HG03558 (cell line): Measurements from ENCODE around the gene VAMP8.
A peak's percentile ranks its signal among the peaks of the same experiment; 100 is the strongest.
"Not testable (repeated sequence)": the region's sequence is repeated elsewhere in the genome, so short reads cannot be mapped to it uniquely, and the experiment has no call there.

Experiments used
- ATAC-seq: cut with Tn5 transposase; IDR thresholded peaks from one replicate; pipeline ENCODE4 v1.9.1; 2021; ENCODE audit warnings: moderate number of reproducible peaks; ENCODE audit not compliant: unreplicated experiment; ENCODE audit errors: extremely low read depth

VAMP8 gene

DNA sequence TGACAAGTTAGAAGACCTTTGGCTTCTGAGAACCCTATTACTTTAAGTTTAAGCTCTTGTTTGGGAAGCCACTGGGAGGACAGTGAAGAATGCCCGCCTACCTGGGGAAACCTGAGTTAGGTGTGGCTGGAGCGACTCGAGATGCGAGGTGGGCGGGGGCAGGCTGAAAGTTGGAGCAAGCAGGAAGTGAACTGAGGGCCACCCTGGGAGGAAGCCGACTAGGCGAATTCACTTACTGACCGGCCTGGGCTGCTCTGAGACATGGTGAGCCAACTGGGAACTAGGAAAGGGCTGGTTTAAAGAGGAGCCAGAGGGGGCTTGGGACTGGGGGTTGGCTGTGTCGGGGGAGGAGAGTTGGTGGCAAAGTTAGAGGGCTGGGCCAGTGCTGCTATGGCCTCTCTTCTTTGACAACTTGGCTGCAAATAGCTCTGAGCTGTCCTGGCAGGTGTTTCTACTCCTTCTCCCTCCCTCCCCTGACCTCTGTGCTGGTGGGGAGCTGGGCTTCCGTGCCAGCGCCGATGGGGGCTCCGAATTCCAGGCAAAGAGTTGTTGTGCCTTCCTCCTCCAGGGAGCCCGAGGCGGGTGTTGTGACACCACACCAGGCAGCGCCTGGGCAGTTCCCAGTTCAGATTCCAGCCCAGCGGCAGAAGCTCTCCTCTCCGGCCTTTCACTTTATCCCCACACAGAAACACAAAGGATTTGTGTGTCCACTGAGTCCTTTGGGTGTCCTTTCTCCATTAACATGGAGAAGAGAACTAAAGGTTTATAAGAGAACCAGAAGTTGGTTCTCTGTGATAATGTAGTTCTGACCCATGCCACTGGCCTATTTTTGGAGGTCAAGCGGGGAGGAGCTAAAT lies at the start of gene VAMP8:
TSS of gene VAMP8 (plus strand) at position 201 of the 857 bp plus-strand sequence. CDS start at position 262, 61 bp downstream.
- no peak for ATAC-seq

GRCh38 chr2:85527787-85528186 lies 49.6 kb upstream of the VAMP8 start:
- ATAC-seq = no peak

- no peak for ATAC-seq
These were observed 49.0 kb upstream of the VAMP8 start for GRCh38 chr2:85528355-85528754.

GRCh38 chr2:85529809-85530208 lies 47.6 kb upstream of the VAMP8 start:
- no peak for ATAC-seq

- ATAC-seq = no peak
These were observed 45.8 kb upstream of the VAMP8 start for GRCh38 chr2:85531589-85531988.

DNA sequence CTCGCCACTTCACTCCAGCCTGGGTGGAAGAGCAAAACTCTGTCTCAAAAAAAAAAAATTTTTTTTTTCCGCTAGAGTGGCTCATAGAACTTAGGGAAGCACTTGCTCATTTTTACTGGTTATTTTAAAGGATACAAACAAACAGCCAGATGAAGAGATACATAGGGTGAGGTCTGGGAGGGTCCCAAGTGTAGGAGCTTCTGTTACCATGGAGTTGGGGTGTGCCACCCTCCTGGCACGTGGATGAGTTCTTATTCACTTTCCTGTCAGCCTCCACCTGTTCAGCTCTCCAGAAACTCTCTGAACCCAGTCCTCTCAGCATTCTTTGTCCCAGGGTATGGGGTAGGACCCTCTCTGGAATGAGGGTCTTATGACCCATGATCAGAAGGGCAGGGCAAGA lies 43.3 kb upstream of the VAMP8 start:
- no peak for ATAC-seq

GRCh38 chr2:85534881-85535280 lies 42.5 kb upstream of the VAMP8 start:
- no peak for ATAC-seq

DNA sequence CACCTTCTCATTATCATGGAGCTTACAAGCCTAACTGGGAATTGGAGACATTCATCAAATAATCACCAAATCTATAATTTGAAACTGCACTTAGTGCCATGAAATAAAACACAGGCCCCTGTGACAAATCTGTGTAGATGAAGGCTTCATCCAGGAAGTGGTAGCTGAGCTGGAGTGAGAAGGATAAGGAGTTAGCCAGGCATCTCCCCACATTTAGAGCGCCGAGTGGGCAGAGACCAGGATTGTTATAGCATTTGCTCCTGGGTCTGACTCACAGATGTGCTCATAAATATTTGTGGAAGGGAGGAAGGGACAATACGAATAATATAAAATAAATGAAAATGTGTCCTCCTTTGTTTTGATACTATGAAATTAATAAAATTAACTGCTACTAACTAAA lies 40.9 kb upstream of the VAMP8 start:
- ATAC-seq = no peak

DNA sequence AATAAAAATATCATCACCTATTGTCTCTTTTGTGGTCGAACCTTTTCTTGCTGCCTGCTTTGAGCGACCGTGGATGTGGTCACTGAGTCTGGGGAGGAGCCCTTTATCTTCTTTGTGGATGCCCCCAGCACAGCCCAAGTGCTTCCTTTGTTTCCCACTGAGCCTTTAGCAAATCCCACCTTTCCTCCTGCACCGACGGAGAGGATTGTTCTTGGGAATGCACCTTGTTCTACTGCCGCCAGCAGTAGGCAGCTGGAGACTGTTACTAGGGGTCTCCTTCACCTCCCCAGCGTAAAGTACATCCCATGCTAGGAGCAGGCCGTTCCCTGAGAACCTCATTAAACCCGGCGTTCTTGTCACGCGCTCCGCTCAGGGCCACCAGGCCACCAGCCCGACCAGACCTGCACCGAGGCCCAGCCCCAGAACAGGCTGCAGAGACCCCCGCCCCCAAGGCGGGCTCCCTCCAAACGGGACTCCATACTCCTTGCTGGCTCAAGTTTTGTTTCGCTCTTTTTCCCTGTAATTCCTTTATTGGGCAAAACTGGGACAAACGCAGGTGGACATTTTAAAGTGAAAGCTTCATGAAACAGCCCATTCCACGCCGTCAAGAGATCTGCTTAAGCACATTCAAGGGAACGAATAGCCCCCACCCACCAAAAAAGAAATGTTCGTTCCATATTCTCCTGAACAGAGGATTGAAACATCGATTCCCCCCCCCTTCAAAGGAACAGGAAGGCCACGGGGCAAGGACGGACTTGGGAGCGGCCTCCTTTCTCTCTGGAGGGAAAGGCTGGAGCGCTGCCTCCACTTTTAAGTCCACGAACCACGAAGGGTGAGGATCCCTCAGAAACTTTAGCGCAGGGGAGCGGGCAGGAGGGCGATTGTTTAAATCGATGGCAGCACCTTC lies 39.5 kb upstream of the VAMP8 start:
- ATAC-seq = no peak

- ATAC-seq = peak; percentile 37
These were observed 38.7 kb upstream of the VAMP8 start, which contains the start of gene MAT2A for GRCh38 chr2:85538507-85539360. Gene MAT2A, plus strand, starts transcription at chr2:85539168. Its CDS starts 120 bp downstream, at chr2:85539288.

DNA sequence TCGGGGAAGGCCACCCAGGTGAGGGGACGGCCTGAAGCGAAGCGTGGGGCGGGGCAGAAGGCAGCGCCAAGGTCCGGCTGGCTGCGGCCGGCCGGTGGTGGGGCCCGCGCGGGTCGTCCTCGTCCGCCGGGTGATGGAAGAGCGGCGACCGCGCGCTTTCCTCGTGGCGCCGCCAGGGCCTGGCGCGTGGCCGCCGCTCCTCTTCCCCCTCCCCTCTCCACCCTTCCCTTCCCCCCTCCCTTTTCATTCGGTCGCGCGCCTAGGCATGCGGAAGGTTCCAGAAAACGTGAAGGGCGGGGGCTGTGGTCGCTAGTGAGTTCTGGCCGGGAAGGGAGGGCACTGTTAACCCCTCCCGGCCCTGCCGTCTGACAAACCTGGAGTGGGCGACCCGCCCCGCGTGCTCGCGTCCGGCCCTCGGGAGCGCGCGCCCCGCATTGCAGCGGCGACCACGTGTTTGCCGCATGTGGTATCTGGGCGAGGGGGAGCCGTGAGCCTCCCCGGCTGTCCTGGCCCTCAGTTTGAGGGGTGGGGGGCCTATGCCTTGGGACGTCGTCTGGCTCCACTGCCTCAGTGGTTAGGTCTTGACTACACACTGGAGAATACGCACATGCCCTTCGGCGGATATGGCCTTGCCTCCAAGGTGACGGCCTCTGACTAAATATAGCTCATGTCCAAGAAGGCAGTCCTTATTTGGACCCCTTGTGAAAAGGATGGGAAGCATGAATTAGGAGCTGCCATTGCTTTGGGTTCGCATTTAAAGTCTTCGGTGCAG lies 37.8 kb upstream of the VAMP8 start:
- ATAC-seq = no peak

DNA sequence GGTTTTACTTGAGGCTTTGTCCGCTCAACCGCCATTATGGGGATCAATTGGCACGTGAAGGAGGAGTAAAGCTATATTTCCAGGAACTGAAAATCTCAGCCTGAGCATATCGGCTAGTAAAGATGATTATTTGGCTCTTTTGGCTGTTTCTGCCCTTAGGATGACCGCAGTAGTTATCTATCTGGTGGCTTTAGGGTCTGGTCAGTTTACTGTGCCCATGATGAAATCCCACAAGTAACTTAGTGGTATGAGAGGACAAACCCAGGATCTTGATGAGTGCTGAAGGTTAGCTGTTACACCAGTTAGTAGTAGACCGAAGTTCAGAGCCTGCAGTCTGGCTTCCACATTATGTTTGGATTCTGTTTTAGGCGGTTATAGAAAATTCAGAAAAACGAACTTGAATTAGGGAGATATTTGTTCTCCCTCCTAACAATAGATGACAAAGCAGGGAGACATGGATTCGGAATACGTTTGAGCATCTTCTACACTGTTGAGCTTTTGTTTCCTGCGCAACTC lies 37.2 kb upstream of the VAMP8 start:
- no peak for ATAC-seq

DNA sequence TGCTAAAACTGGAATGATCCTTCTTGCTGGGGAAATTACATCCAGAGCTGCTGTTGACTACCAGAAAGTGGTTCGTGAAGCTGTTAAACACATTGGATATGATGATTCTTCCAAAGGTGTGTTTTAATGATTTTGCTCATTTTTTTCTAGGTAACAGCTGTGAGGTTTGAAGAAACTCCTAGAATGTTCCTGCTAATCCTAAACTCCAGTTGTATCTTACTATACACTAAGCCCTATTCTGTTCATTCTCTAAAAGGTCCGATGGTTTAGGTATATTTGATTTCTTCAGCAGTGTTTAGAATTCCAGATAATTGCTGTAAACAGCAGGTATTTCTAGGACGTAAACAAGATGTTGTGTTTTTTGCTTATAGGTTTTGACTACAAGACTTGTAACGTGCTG lies 36.1 kb upstream of the VAMP8 start:
- ATAC-seq = no peak

- no peak for ATAC-seq
These were observed 35.5 kb upstream of the VAMP8 start for GRCh38 chr2:85541753-85542457.

- no peak for ATAC-seq
These were observed 34.6 kb upstream of the VAMP8 start for GRCh38 chr2:85542777-85543176.

- ATAC-seq = not testable (repeated sequence)
These were observed 33.1 kb upstream of the VAMP8 start for GRCh38 chr2:85544254-85544691.

DNA sequence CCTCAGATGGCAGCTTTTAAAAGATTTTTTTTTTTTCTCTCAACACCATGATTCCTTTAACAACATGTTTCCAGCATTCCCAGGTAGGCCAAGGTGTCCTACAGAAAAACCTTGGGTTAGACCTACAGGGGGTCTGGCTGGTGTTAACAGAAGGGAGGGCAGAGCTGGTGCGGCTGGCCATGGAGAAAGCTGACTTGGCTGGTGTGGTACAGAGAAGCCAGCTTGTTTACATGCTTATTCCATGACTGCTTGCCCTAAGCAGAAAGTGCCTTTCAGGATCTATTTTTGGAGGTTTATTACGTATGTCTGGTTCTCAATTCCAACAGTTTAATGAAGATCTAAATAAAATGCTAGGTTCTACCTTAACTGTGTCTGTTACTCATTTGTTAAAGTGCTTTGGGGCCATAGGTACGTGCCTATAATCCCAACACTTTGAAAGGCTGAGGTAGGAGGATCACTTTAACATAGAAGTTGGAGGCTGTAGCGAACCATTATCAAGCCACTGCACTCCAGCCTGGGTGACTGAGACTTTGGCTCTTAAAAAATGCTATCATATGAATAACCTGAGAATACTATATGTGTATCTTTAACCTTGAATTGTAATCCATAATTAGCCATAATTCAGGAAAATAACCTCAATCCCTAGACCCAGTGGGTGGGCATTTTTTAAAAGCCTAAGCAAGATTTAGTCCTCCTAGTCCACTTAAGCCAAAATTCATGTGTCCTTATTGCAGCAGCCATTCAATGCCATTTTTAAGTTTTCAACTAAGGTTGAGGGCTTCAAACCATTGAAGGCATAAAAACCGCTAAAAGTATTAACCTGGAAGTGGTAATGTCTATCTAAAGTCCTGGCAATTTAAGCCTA lies 32.2 kb upstream of the VAMP8 start:
- ATAC-seq = not testable (repeated sequence)
